Astrocyte of the cerebellum (primary cell): ENCODE data around the gene SVEP1.
"Not testable (repeated sequence)": the region's sequence is repeated elsewhere in the genome, so short reads cannot be mapped to it uniquely, and the experiment has no call there.

Experiments used
- DNase-seq: peaks from one replicate; pipeline ENCODE4 v3.0.0-alpha.2; 2011; ENCODE audit warnings: low read depth
- H3K4me3 ChIP-seq: 2 replicates; pipeline ENCODE4 v1.5.1; 2011; ENCODE audit warnings: mild to moderate bottlenecking, low read depth, low read length, moderate library complexity
- CTCF ChIP-seq: IDR thresholded peaks from 2 replicates; pipeline ENCODE4 v1.5.1; 2012; ENCODE audit warnings: low read length, low read depth, moderate library complexity, mild to moderate bottlenecking; ENCODE audit errors: missing control alignments
- in situ Hi-C: cut with HindIII; loops from 2 replicates; pipeline ENCODE4 v1.10.0; 2017; ENCODE audit warnings: low sequenced_read_pairs

The SVEP1 gene

DNA sequence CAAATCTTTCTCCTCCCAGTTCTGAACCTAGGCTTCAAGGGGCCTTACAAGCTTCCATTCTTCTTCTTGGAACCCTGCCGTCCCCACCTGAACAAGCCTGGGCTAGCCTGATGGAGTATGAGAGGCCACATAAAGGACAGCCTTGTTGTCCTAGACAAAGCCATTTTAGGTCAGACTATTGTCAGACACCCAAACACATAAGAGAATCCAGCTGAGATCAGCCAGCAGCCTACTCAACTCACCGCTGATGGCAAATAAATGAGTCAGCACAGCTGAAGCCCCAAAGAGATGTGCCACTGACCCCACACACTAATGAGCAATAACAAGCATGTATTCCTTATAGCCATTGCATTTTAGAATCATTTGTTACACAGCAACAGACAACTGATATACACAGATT lies 33.8 kb downstream of the SVEP1 start:
- in situ Hi-C loops = no loop called here
- TF ChIP-seq CTCF = no peak
- no peak for DNase-seq
- H3K4me3 ChIP-seq = no peak overlapping the region

GRCh38 chr9:110543631-110544051 lies 35.9 kb downstream of the SVEP1 start:
- in situ Hi-C loops = no loop called here
- no peak for DNase-seq
- no peak overlapping the region for H3K4me3 ChIP-seq
- TF ChIP-seq CTCF = no peak

GRCh38 chr9:110541950-110542349 lies 37.6 kb downstream of the SVEP1 start:
- in situ Hi-C loops = no loop called here
- no peak for DNase-seq
- TF ChIP-seq CTCF = no peak
- no peak overlapping the region for H3K4me3 ChIP-seq

DNA sequence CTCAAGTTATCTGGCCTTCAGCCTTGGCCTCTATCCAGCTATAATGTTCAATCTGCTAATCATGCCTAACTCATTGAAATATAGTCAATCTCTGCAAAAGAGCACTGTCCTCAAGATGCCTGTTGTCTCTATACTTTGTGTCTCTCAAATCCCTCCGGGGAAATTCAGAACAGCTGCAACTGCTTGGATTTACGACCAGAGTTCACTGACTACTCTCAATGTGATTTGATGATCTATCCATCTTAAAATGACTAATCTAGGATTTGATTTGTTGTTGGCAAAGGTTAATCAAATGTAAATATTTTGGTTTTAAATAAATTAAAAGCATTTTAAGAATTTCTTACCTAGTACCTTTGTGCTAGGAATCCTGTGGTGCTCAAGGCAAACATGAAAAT lies 40.9 kb downstream of the SVEP1 start:
- no peak for TF ChIP-seq CTCF
- H3K4me3 ChIP-seq = no peak overlapping the region
- in situ Hi-C loops = no loop called here
- no peak for DNase-seq

- no peak overlapping the region for H3K4me3 ChIP-seq
- no peak for TF ChIP-seq CTCF
- in situ Hi-C loops = no loop called here
- no peak for DNase-seq
Observed at GRCh38 chr9:110537841-110538646, 41.5 kb downstream of the SVEP1 start.

- no peak for TF ChIP-seq CTCF
- DNase-seq = no peak
- no peak overlapping the region for H3K4me3 ChIP-seq
- in situ Hi-C loops = no loop called here
Observed at GRCh38 chr9:110536822-110537221, 42.7 kb downstream of the SVEP1 start.

GRCh38 chr9:110534162-110534561 lies 45.4 kb downstream of the SVEP1 start:
- DNase-seq, in situ Hi-C loops, H3K4me3 ChIP-seq: not testable (repeated sequence)
